Vagina (tissue), 2 donors: ENCODE results near the gene HMCN1.

ENCODE experiments used
- POLR2A ChIP-seq, 2 donors: fragments of 450-650 bp; IDR thresholded peaks; one replicate each; pipeline ENCODE4 v1.6.1; 2017; ENCODE audit warnings: antibody characterized with exemption in 2 of 2, mild to moderate bottlenecking in 2 of 2, moderate library complexity in 2 of 2
- POLR2AphosphoS5 ChIP-seq, 2 donors: sonication (generic); formaldehyde crosslinking; IDR thresholded peaks; one replicate each; pipeline ENCODE4 v1.9.0; 2017; ENCODE audit warnings: antibody characterized with exemption in 2 of 2, mild to moderate bottlenecking in 2 of 2, low read depth in 1 of 2; ENCODE audit not compliant: insufficient read depth in 1 of 2

GRCh38 chr1:185964946-185965345, 230.8 kb downstream of the HMCN1 start:
- TF ChIP-seq POLR2AphosphoS5 (IDR thresholded peaks at IDR 0.05; ENCODE audit: insufficient read depth in 1 of 2, low read depth in 1 of 2) (no peak), POLR2A (IDR thresholded peaks at IDR 0.05) (no peak)
